Duodenal mucosa (tissue), 2 donors: Measurements from ENCODE around the gene DENND1B.
"Not testable (repeated sequence)": the region's sequence is repeated elsewhere in the genome, so short reads cannot be mapped to it uniquely, and the experiment has no call there.

Experiments used
- H3K27ac ChIP-seq: one replicate; pipeline ENCODE4 v1.7.0; 2013; ENCODE audit warnings: low read depth, low read length
- H3K27me3 ChIP-seq, 2 donors: one replicate each; pipeline ENCODE4 v1.7.0; 2013; ENCODE audit warnings: low read length in 2 of 2, control low read depth in 1 of 2; ENCODE audit not compliant: insufficient read depth in 2 of 2, control insufficient read depth in 1 of 2
- H3K36me3 ChIP-seq, 2 donors: one replicate each; pipeline ENCODE4 v1.7.0; 2013; ENCODE audit warnings: low read length in 2 of 2, control low read depth in 1 of 2; ENCODE audit not compliant: insufficient read depth in 2 of 2, control insufficient read depth in 1 of 2
- H3K4me1 ChIP-seq, 2 donors: one replicate each; pipeline ENCODE4 v1.7.0; 2013; ENCODE audit warnings: low read length in 2 of 2, control low read depth in 1 of 2; ENCODE audit not compliant: insufficient read depth in 2 of 2, control insufficient read depth in 1 of 2
- H3K4me3 ChIP-seq, 2 donors: one replicate each; pipeline ENCODE4 v1.7.0; 2013; ENCODE audit warnings: low read length in 2 of 2, low read depth in 1 of 2
- H3K9ac ChIP-seq, 2 donors: one replicate each; pipeline ENCODE4 v1.7.0; 2013; ENCODE audit warnings: low read length in 2 of 2, low read depth in 1 of 2
- H3K9me3 ChIP-seq, 2 donors: one replicate each; pipeline ENCODE4 v1.7.0; 2013; ENCODE audit warnings: low read length in 2 of 2, control low read depth in 1 of 2; ENCODE audit not compliant: control insufficient read depth in 1 of 2

DENND1B gene

GRCh38 chr1:197731449-197731848 is 43.8 kb downstream of the DENND1B start:
- Histone ChIP-seq H3K9ac (no peak overlapping the region), H3K27ac (no peak overlapping the region), H3K9me3 (peaks cover 2% of the 10 kb centered on the region in 2 donors), H3K4me1 (no peaks in the 10 kb centered on the region), H3K4me3 (no peak overlapping the region), H3K36me3 (peaks cover 3% of the 10 kb centered on the region in 2 donors), H3K27me3 (no peaks in the 10 kb centered on the region)

GRCh38 chr1:197725976-197726375 is 49.3 kb downstream of the DENND1B start:
- Histone ChIP-seq H3K4me1 (no peaks in the 10 kb centered on the region), H3K9me3 (peaks cover 13 to 16% of the 10 kb centered on the region in 2 donors), H3K27me3 (no peaks in the 10 kb centered on the region), H3K36me3 (no peaks in the 10 kb centered on the region), H3K4me3 (no peak overlapping the region), H3K27ac (no peak overlapping the region), H3K9ac (no peak overlapping the region)

GRCh38 chr1:197725044-197725443 is 50.2 kb downstream of the DENND1B start:
- H3K27ac ChIP-seq, result no peak overlapping the region
- peaks cover 13 to 16% of the 10 kb centered on the region in 2 donors for H3K9me3 ChIP-seq
- no peak overlapping the region for H3K9ac ChIP-seq
- no peaks in the 10 kb centered on the region for H3K4me1 ChIP-seq
- no peaks in the 10 kb centered on the region for H3K36me3 ChIP-seq
- H3K27me3 ChIP-seq, result no peaks in the 10 kb centered on the region
- no peak overlapping the region for H3K4me3 ChIP-seq

- Histone ChIP-seq H3K4me1 (no peaks in the 10 kb centered on the region), H3K4me3 (no peak overlapping the region), H3K27me3 (no peaks in the 10 kb centered on the region), H3K27ac (no peak overlapping the region), H3K9me3 (no peaks in the 10 kb centered on the region), H3K36me3 (no peaks in the 10 kb centered on the region), H3K9ac (no peak overlapping the region)
Measured at GRCh38 chr1:197715806-197716205, 59.5 kb downstream of the DENND1B start.

GRCh38 chr1:197706601-197707000 is 68.7 kb downstream of the DENND1B start:
- no peak overlapping the region for H3K9ac ChIP-seq
- H3K27ac ChIP-seq, result no peak overlapping the region
- no peak overlapping the region for H3K4me3 ChIP-seq
- no peaks in the 10 kb centered on the region for H3K27me3 ChIP-seq
- no peaks in the 10 kb centered on the region for H3K36me3 ChIP-seq
- no peaks in the 10 kb centered on the region for H3K9me3 ChIP-seq
- H3K4me1 ChIP-seq, result no peaks in the 10 kb centered on the region

GRCh38 chr1:197705941-197706340 is 69.3 kb downstream of the DENND1B start:
- Histone ChIP-seq H3K36me3 (no peaks in the 10 kb centered on the region), H3K27ac (no peak overlapping the region), H3K9me3 (no peaks in the 10 kb centered on the region), H3K4me3 (no peak overlapping the region), H3K27me3 (no peaks in the 10 kb centered on the region), H3K9ac (no peak overlapping the region), H3K4me1 (no peaks in the 10 kb centered on the region)

GRCh38 chr1:197700688-197701087 is 74.6 kb downstream of the DENND1B start:
- not testable (repeated sequence) for H3K4me3 ChIP-seq, H3K27me3 ChIP-seq, H3K27ac ChIP-seq, H3K36me3 ChIP-seq, H3K9me3 ChIP-seq, H3K9ac ChIP-seq, H3K4me1 ChIP-seq

GRCh38 chr1:197696372-197696771 is 78.9 kb downstream of the DENND1B start:
- no peak overlapping the region for H3K4me3 ChIP-seq
- no peak overlapping the region for H3K27ac ChIP-seq
- H3K27me3 ChIP-seq, result no peaks in the 10 kb centered on the region
- H3K36me3 ChIP-seq, result no peaks in the 10 kb centered on the region
- H3K9ac ChIP-seq, result no peak overlapping the region
- H3K9me3 ChIP-seq, result no peaks in the 10 kb centered on the region
- H3K4me1 ChIP-seq, result peaks cover 3 to 17% of the 10 kb centered on the region in 2 donors

- Histone ChIP-seq H3K9ac (no peak overlapping the region), H3K4me1 (peaks cover 3 to 17% of the 10 kb centered on the region in 2 donors), H3K27me3 (no peaks in the 10 kb centered on the region), H3K4me3 (no peak overlapping the region), H3K27ac (no peak overlapping the region), H3K36me3 (no peaks in the 10 kb centered on the region), H3K9me3 (no peaks in the 10 kb centered on the region)
Measured at GRCh38 chr1:197695961-197696360, 79.3 kb downstream of the DENND1B start.

GRCh38 chr1:197692965-197693364 is 82.3 kb downstream of the DENND1B start:
- H3K4me3 ChIP-seq, result no peak overlapping the region
- peaks cover 3 to 17% of the 10 kb centered on the region in 2 donors for H3K4me1 ChIP-seq
- H3K27me3 ChIP-seq, result no peaks in the 10 kb centered on the region
- peaks cover 6 to 8% of the 10 kb centered on the region in 2 donors for H3K9me3 ChIP-seq
- no peak overlapping the region for H3K9ac ChIP-seq
- H3K36me3 ChIP-seq, result peaks cover 0 to 12% of the 10 kb centered on the region in 2 donors
- H3K27ac ChIP-seq, result no peak overlapping the region

GRCh38 chr1:197691816-197692215 is 83.5 kb downstream of the DENND1B start:
- Histone ChIP-seq H3K4me1 (peaks cover 3 to 17% of the 10 kb centered on the region in 2 donors), H3K27ac (no peak overlapping the region), H3K9ac (no peak overlapping the region), H3K27me3 (no peaks in the 10 kb centered on the region), H3K9me3 (peaks cover 6 to 8% of the 10 kb centered on the region in 2 donors), H3K4me3 (no peak overlapping the region), H3K36me3 (peaks cover 0 to 12% of the 10 kb centered on the region in 2 donors)
